Measurements from ENCODE around the gene KNL1.

- TF ChIP-seq RBBP5 (IDR thresholded peaks at IDR 0.05; ENCODE audit: borderline replicate concordance, low read depth, low read length): no peak
- TF ChIP-seq KDM1A (IDR thresholded peaks at IDR 0.05; ENCODE audit: borderline replicate concordance, low read length): no peak
- no peak for TF ChIP-seq CTCF (IDR thresholded peaks at IDR 0.05; ENCODE audit: control extremely low read depth in 1 of 3, insufficient read depth in 1 of 3, low read depth in 1 of 3, low read length in 3 of 3)
- TF ChIP-seq TAF7 (optimal IDR thresholded peaks at IDR 0.05; ENCODE audit: borderline replicate concordance, low read depth, low read length): no peak
Measured at GRCh38 chr15:40549894-40550293, 44.2 kb upstream of the KNL1 start.

Data from H1 (cell line).